Fibroblast of skin of left quadriceps (primary cell): ENCODE data around the gene BLNK.

Experiments used
- DNase-seq, 2 experiments: peaks; one replicate each; pipeline ENCODE4 v3.0.0-alpha.2; 2013; ENCODE audit warnings: low read depth in 2 of 2

The BLNK gene

GRCh38 chr10:96261930-96262329 lies 9.4 kb downstream of the BLNK start:
- DNase-seq, result no peak

GRCh38 chr10:96261132-96261531 lies 10.2 kb downstream of the BLNK start:
- no peak for DNase-seq

DNA sequence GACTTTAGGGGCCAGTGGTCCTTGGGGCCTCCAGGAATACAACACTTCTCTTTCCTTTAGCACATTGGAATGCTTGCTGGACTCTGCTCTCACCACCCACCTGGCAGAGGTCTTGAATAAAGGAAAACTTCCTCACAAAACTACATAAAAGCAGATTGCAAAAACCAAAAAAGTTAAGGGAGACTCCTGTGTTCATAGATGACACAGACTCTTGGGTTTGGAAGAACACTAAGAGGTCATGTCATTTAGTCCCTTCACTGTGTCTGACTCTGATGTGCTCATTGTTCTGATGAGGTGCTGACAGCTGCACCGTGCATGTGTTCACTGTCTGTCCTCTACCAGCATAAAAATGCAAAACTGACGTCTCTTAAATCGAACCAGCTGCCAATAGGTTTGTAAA lies 11.4 kb downstream of the BLNK start:
- DNase-seq, result no peak

GRCh38 chr10:96259150-96259549 lies 12.2 kb downstream of the BLNK start:
- no peak for DNase-seq

DNA sequence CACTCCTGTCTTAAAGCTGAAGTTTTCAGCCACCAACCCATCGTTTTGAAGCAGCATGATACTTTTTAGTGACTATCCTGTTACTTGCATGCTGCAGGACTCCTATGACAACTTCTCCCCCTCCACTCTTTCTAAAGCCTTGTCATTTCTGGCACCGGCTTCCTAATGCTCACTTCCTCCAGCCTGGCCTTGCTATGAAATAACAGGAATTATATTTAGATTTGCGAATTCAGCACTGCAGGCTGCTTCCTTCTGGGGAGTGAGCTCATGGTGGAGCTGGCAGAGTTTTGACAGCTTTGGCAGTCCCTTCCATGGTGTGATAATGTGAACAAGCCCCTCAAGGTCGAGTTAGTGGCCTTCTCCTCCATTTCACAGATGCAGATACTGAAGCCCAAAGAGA lies 13.4 kb downstream of the BLNK start:
- DNase-seq, result no peak

GRCh38 chr10:96255549-96256333 lies 15.6 kb downstream of the BLNK start:
- DNase-seq, result no peak

GRCh38 chr10:96254976-96255375 lies 16.4 kb downstream of the BLNK start:
- DNase-seq, result no peak

DNA sequence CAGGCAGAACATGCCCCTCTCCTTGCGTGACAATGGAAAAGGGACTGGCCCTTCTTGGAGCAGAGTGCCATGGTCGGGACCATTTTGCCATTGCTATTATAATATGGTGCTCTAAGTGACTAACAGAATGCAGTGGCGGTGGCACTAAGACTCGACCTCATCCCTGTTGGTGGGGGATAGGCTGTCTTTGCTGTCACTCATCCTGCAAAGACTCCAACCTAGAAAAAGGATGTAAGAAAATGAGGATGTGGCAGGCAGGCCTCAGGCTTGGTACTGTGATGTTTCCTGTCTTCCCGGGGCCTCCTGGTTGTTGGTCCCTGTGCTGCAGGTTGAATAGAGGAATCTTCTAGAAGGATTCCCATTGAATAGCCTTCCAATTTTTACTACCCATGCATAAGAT lies 18.6 kb downstream of the BLNK start:
- no peak for DNase-seq

GRCh38 chr10:96250349-96250748 lies 21.0 kb downstream of the BLNK start:
- no peak for DNase-seq

- no peak for DNase-seq
Measured at GRCh38 chr10:96249264-96249663, 22.1 kb downstream of the BLNK start.

DNA sequence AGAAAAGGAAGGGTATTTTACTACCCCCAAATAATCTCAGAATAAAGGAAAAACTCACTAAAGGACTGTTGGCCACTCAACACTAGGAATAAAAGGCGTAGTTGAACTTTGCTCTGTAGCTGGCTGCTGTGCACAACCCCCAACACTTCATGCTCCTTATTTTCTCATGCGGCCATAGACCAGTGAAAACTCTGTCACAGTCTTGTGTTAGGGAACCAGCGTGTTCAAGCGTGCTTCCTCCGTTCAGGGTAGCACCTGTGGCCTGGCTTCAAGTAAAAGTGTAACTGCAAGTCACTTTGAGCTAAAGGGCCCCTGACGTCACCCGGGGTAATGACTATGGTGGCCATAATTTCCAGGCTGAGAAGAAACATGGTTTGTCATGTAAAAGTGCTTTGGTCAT lies 27.0 kb downstream of the BLNK start:
- DNase-seq, result no peak

GRCh38 chr10:96243296-96243695 lies 28.1 kb downstream of the BLNK start:
- no peak for DNase-seq

- DNase-seq, result no peak
Measured at GRCh38 chr10:96242822-96243221, 28.5 kb downstream of the BLNK start.

GRCh38 chr10:96238646-96239623 lies 32.4 kb downstream of the BLNK start:
- DNase-seq, result no peak

DNA sequence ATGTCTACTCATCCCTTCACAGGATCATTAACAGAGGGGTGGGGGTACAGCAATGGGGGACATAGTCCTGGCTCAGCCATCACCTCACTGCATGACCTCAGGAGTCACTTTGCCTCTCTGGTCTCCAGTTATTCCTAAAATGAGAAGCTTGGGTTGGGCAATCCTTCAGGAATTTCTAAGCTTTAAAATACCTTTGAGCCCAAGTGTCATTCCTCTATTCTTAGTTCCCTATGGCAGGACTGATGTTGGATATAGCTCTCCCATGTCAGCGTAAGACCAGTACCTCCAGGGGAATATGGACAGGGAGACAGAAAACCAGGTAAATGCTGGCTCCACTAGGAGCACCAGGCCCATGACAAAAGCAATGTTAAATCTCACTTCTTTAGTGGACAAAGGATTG lies 34.5 kb downstream of the BLNK start:
- DNase-seq, result no peak

- no peak for DNase-seq
Measured at GRCh38 chr10:96236090-96236478, 35.3 kb downstream of the BLNK start.

GRCh38 chr10:96235326-96236089 lies 35.9 kb downstream of the BLNK start:
- DNase-seq, result no peak

- no peak for DNase-seq
Measured at GRCh38 chr10:96233959-96234358, 37.4 kb downstream of the BLNK start.

GRCh38 chr10:96230527-96230926 lies 40.8 kb downstream of the BLNK start:
- no peak for DNase-seq

DNA sequence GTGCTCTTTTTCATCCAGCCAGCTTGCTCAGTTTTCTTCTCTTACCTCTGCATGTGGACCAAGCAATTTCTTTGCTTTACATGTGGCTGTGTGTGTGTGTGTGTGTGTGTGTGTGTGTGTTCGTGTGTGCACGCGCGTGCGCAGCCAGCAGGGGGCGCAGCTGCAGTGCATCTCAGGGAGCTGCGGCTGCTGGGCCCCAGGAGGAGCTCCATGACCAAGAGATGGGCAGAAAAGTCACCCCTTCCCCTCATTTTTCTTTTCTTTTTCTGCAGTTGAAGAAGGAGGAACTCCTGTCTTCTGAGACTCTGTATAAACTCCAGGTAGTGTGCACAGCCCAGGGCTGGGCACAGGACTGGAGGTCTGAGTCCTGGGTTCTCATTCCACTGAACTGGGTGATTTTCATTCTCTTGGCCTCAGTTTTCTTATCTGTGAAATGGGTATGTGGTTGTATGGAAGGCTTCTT lies 41.8 kb downstream of the BLNK start:
- peak; percentile 28 to 31 for DNase-seq

DNA sequence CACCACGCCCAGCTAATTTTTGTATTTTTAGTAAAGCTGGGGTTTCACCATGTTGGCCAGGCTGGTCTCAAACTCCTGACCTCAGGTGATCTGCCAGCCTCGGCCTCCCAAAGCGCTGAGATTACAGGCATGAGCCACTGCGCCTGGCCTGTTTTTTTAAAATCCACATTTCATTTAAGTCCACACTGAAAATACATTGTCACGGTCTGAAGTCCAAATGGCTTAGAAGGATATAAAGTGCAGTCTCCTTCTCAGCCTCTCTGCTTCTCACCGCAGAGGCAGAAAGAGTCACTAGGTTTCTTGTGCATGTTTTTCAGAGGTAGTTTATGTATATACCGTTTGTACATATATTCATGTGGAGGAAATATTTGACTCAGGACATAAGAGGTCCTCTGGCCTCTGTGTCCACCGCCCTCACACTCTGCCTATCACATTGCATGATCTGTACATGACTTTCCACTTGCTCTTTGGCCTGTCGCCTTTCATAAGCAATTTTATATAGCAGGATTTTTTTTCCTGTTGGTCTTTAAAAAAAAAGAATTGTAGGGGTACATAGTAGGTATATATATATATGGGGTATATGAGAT lies 42.9 kb downstream of the BLNK start:
- DNase-seq, result no peak

- no peak for DNase-seq
Measured at GRCh38 chr10:96227206-96227605, 44.2 kb downstream of the BLNK start.
